LNCAP (cell line): ENCODE data around the gene FGGY.

Experiments used
- CTCF ChIP-seq: fragments of 450-650 bp; IDR thresholded peaks from 2 replicates; pipeline ENCODE4 v1.5.1; 2017; ENCODE audit warnings: mild to moderate bottlenecking

Gene FGGY

GRCh38 chr1:59409549-59409948, 112.7 kb downstream of the FGGY start:
- TF ChIP-seq CTCF, result no peak

DNA sequence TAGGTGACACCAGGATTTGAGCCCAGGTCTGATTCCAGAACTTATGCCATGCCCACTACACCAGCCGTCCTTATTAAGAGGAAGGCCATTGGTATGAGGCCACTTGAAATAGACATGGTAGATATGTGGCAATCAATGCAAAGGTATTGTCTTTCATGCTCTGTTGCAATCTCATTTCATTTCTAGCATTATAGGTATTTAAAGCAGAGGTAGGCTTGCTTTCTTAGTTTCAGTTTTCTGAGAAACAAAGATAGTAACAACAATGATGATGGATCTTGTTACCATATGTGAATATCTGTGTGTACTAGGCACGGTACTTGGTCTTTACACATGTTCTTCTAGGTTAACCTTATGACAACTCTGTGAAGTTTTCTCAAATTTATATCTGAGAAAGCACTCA, 113.1 kb downstream of the FGGY start:
- TF ChIP-seq CTCF, result no peak

GRCh38 chr1:59410457-59410856, 113.6 kb downstream of the FGGY start:
- TF ChIP-seq CTCF, result no peak

GRCh38 chr1:59411147-59411546, 114.3 kb downstream of the FGGY start:
- TF ChIP-seq CTCF, result no peak

DNA sequence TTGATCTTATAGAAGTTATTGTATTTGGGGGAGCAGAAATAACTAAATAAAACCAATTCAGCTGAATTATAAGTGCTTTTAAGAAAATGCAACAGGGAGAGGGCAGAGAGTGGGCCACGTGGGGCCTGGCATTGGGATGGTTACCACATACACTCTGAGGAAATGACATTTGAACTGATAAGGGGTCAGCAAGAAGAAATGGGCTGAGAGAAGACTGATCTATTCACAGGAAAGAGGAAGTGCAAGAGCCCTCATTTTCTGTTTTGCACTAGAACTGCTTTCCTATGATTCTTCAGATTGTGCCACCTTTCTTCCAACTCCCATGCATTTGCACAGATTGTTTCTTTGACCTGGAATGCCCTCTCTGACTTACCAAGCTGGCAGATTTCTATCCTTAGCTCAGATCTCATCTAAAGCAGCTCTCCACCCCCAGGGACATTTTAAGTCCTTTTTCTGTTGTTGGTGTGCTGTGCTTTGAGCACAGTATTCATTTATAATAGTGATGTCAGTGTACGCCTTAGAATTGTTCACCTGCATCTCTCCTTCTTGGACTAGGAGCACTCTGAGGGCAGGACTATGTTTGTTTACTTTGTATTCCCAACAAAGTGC, 115.9 kb downstream of the FGGY start:
- TF ChIP-seq CTCF, result no peak

- TF ChIP-seq CTCF, result no peak
Measured at GRCh38 chr1:59413327-59413720, 116.4 kb downstream of the FGGY start.

GRCh38 chr1:59414406-59415133, 117.7 kb downstream of the FGGY start:
- TF ChIP-seq CTCF, result no peak
